Measurements from ENCODE around the gene PUS7.
"Not testable (repeated sequence)": the region's sequence is repeated elsewhere in the genome, so short reads cannot be mapped to it uniquely, and the experiment has no call there.

Gene PUS7

GRCh38 chr7:105454921-105455320, 67.2 kb downstream of the PUS7 start:
- Histone ChIP-seq H3K36me3 (ENCODE audit: control insufficient read depth, insufficient read depth, low read length) (no peaks in the 10 kb centered on the region), H3K4me3 (ENCODE audit: low read length) (no peak overlapping the region), H3K4me1 (ENCODE audit: control insufficient read depth, insufficient read depth, low read length) (no peaks in the 10 kb centered on the region), H3K9ac (ENCODE audit: low read length) (no peak overlapping the region), H3K27me3 (ENCODE audit: control insufficient read depth, insufficient read depth, low read length) (no peaks in the 10 kb centered on the region), H3K27ac (ENCODE audit: low read depth, low read length) (peak overlapping the region; percentile 14)

DNA sequence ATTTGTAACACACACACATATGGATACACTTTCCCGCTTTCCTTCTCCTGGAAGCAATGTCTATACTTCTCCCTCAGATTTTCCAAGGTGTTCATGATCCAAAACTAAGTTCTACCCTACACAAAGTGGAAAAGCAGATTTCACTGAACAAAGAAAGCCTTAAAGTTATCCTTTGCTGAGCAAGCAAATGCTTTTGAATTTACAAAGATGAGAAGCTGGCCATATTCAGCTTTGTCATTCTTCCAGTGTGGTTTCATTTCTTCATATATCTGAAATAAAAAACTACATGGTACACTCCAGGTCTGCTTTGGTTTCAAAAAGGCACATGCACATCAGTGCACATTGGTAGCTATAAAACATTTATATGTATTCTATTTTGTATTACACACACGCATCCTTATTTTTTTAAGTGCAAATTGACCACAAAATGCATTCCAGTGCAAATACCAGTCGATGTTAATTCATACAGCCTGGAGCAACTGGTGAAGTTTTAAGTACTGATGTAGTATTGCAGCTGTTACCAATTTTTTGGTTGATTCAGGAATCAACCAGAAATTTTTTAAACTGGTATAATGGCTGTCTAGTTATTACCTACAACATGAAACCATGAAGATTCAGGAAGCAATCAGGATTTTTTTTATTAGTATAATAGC, 67.8 kb downstream of the PUS7 start:
- Histone ChIP-seq H3K4me1 (ENCODE audit: control insufficient read depth, insufficient read depth, low read length) (no peaks in the 10 kb centered on the region), H3K36me3 (ENCODE audit: control insufficient read depth, insufficient read depth, low read length) (no peaks in the 10 kb centered on the region), H3K4me3 (ENCODE audit: low read length) (no peak overlapping the region), H3K27ac (ENCODE audit: low read depth, low read length) (no peak overlapping the region), H3K27me3 (ENCODE audit: control insufficient read depth, insufficient read depth, low read length) (no peaks in the 10 kb centered on the region), H3K9ac (ENCODE audit: low read length) (no peak overlapping the region)

DNA sequence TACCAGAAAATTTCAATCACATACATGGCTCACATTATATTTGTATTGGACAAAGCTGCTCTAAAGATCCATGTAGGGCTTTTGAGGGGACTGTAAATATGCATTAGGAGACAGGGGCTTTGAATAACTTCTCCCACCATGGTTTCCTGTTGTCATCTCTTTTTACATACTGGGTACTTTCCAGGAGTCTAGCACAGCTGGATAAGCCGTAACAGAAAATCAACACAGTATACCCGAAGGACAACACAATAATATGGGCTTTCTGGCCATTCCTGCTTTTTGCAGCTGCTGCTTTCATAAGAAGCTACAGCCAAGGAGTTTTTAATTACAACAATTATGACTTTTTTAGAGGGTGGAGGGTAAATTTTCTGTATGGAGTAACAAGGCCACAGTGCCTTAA, 70.0 kb downstream of the PUS7 start:
- H3K36me3 ChIP-seq (ENCODE audit: control insufficient read depth, insufficient read depth, low read length), result no peaks in the 10 kb centered on the region
- no peaks in the 10 kb centered on the region for H3K4me1 ChIP-seq (ENCODE audit: control insufficient read depth, insufficient read depth, low read length)
- no peak overlapping the region for H3K4me3 ChIP-seq (ENCODE audit: low read length)
- no peaks in the 10 kb centered on the region for H3K27me3 ChIP-seq (ENCODE audit: control insufficient read depth, insufficient read depth, low read length)
- no peak overlapping the region for H3K27ac ChIP-seq (ENCODE audit: low read depth, low read length)
- no peak overlapping the region for H3K9ac ChIP-seq (ENCODE audit: low read length)

GRCh38 chr7:105450870-105451269, 71.2 kb downstream of the PUS7 start:
- H3K36me3 ChIP-seq (ENCODE audit: control insufficient read depth, insufficient read depth, low read length); H3K4me1 ChIP-seq (ENCODE audit: control insufficient read depth, insufficient read depth, low read length); H3K27me3 ChIP-seq (ENCODE audit: control insufficient read depth, insufficient read depth, low read length); H3K9ac ChIP-seq (ENCODE audit: low read length); H3K27ac ChIP-seq (ENCODE audit: low read depth, low read length); H3K4me3 ChIP-seq (ENCODE audit: low read length): not testable (repeated sequence)

DNA sequence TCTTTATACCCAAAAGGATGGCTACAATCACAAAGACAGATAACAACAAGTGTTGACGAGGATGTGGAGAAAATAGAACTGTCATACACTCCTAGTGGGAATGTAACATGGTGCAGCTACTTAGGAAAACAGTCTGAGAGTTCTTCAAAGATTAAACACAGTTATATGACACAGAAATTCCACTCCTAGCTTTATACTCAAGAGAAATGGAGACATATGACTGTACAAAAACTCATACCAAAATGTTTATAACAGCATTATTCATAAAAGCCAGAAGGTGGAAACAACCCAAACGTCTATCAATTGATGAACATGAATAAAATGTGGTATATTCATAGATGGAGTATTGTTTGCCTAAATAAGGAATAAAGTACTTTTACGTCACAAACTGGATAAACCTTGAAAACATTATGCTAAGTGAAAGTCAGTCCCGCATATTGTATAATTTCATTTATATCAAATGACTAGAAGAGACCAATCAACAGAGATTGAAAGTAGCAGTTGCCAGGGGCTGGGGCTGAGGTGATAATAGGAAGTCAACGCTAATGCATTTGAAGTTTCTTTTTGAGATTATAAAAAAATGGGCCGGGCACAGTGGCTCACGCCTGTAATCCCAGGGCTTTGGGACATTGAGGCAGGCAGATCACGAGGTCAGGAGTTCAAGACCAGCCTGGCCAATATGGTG, 71.8 kb downstream of the PUS7 start:
- Histone ChIP-seq H3K9ac (ENCODE audit: low read length) (no peak overlapping the region), H3K27me3 (ENCODE audit: control insufficient read depth, insufficient read depth, low read length) (no peaks in the 10 kb centered on the region), H3K27ac (ENCODE audit: low read depth, low read length) (no peak overlapping the region), H3K4me3 (ENCODE audit: low read length) (no peak overlapping the region), H3K4me1 (ENCODE audit: control insufficient read depth, insufficient read depth, low read length) (no peaks in the 10 kb centered on the region), H3K36me3 (ENCODE audit: control insufficient read depth, insufficient read depth, low read length) (no peaks in the 10 kb centered on the region)

DNA sequence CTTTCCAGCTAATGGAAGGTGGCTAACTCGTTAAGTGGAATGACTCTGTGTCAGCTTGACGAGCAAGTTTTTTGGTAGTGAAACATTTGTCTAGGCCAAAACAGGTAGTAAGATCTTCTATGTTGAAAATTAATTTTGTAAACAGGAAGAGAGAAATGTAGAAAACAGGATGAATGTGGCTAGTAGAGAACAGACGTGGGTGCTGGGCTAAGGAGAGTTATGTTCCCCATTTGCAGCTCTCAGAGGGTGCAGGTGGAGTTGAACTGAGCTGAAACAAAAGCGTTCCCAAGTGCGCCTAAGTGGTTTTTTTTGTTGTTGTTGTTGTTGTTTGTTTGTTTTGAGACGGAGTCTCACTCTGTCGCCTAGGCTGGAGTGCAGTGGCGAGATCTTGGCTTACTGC, 73.9 kb downstream of the PUS7 start:
- Histone ChIP-seq H3K36me3 (ENCODE audit: control insufficient read depth, insufficient read depth, low read length) (no peaks in the 10 kb centered on the region), H3K27ac (ENCODE audit: low read depth, low read length) (no peak overlapping the region), H3K27me3 (ENCODE audit: control insufficient read depth, insufficient read depth, low read length) (no peaks in the 10 kb centered on the region), H3K9ac (ENCODE audit: low read length) (no peak overlapping the region), H3K4me1 (ENCODE audit: control insufficient read depth, insufficient read depth, low read length) (no peaks in the 10 kb centered on the region), H3K4me3 (ENCODE audit: low read length) (no peak overlapping the region)

DNA sequence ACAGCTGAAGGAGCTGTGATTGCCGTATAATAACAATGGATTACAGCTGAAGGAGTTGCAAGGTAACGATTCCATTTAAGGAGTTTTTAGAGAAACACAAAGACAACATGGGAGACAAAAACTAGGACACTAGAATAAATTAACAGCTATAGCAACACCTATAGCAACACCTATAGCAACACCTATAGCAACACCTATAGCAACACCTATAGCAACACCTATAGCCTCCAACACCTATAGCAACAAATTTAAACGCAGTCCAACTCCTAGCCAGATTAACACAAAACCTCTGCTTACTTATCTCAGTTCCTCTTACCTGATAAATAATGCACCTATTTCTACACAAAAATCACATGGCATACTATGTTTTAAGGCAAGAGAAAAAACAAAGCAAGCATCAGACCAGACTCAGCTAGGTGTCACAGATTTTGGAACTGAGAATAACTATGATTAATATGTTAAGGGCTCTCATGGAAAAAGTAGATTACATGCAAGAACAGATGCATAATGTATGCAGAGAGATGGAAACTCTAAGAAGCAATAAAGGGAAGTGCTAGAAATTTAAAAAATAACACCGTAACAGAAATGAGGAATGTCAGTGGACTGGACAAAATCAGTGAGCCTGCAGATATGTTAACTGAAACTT, 77.6 kb downstream of the PUS7 start:
- Histone ChIP-seq H3K4me1 (ENCODE audit: control insufficient read depth, insufficient read depth, low read length) (no peaks in the 10 kb centered on the region), H3K36me3 (ENCODE audit: control insufficient read depth, insufficient read depth, low read length) (no peaks in the 10 kb centered on the region), H3K9ac (ENCODE audit: low read length) (no peak overlapping the region), H3K27ac (ENCODE audit: low read depth, low read length) (no peak overlapping the region), H3K4me3 (ENCODE audit: low read length) (no peak overlapping the region), H3K27me3 (ENCODE audit: control insufficient read depth, insufficient read depth, low read length) (no peaks in the 10 kb centered on the region)

- not testable (repeated sequence) for H3K27me3 ChIP-seq (ENCODE audit: control insufficient read depth, insufficient read depth, low read length); H3K27ac ChIP-seq (ENCODE audit: low read depth, low read length); H3K36me3 ChIP-seq (ENCODE audit: control insufficient read depth, insufficient read depth, low read length); H3K4me1 ChIP-seq (ENCODE audit: control insufficient read depth, insufficient read depth, low read length); H3K9ac ChIP-seq (ENCODE audit: low read length); H3K4me3 ChIP-seq (ENCODE audit: low read length)
Observed at GRCh38 chr7:105442214-105442613, 79.9 kb downstream of the PUS7 start.

GRCh38 chr7:105439174-105439893, 82.7 kb downstream of the PUS7 start:
- H3K9ac ChIP-seq (ENCODE audit: low read length), result no peak overlapping the region
- H3K4me3 ChIP-seq (ENCODE audit: low read length), result no peak overlapping the region
- H3K27ac ChIP-seq (ENCODE audit: low read depth, low read length), result no peak overlapping the region

GRCh38 chr7:105438847-105439173, 83.3 kb downstream of the PUS7 start:
- Histone ChIP-seq H3K4me3 (ENCODE audit: low read length) (no peak overlapping the region), H3K27ac (ENCODE audit: low read depth, low read length) (no peak overlapping the region), H3K4me1 (ENCODE audit: control insufficient read depth, insufficient read depth, low read length) (no peaks in the 10 kb centered on the region), H3K27me3 (ENCODE audit: control insufficient read depth, insufficient read depth, low read length) (no peaks in the 10 kb centered on the region), H3K36me3 (ENCODE audit: control insufficient read depth, insufficient read depth, low read length) (no peaks in the 10 kb centered on the region), H3K9ac (ENCODE audit: low read length) (no peak overlapping the region)

More at GRCh38 chr7:105439174-105439893, 82.7 kb downstream of the PUS7 start:
- no peaks in the 10 kb centered on the region for H3K27me3 ChIP-seq (ENCODE audit: control insufficient read depth, insufficient read depth, low read length)
- no peaks in the 10 kb centered on the region for H3K4me1 ChIP-seq (ENCODE audit: control insufficient read depth, insufficient read depth, low read length)
- H3K36me3 ChIP-seq (ENCODE audit: control insufficient read depth, insufficient read depth, low read length), result no peaks in the 10 kb centered on the region

GRCh38 chr7:105438254-105438653, 83.8 kb downstream of the PUS7 start:
- Histone ChIP-seq H3K27ac (ENCODE audit: low read depth, low read length) (no peak overlapping the region), H3K4me1 (ENCODE audit: control insufficient read depth, insufficient read depth, low read length) (no peaks in the 10 kb centered on the region), H3K27me3 (ENCODE audit: control insufficient read depth, insufficient read depth, low read length) (no peaks in the 10 kb centered on the region), H3K36me3 (ENCODE audit: control insufficient read depth, insufficient read depth, low read length) (no peaks in the 10 kb centered on the region), H3K9ac (ENCODE audit: low read length) (no peak overlapping the region), H3K4me3 (ENCODE audit: low read length) (no peak overlapping the region)

- H3K27me3 ChIP-seq (ENCODE audit: control insufficient read depth, insufficient read depth, low read length); H3K36me3 ChIP-seq (ENCODE audit: control insufficient read depth, insufficient read depth, low read length); H3K9ac ChIP-seq (ENCODE audit: low read length); H3K4me3 ChIP-seq (ENCODE audit: low read length); H3K27ac ChIP-seq (ENCODE audit: low read depth, low read length); H3K4me1 ChIP-seq (ENCODE audit: control insufficient read depth, insufficient read depth, low read length): not testable (repeated sequence)
Observed at GRCh38 chr7:105437356-105437755, 84.7 kb downstream of the PUS7 start.

Measured in rectal smooth muscle tissue (tissue), 1 donor.